ENCODE results near the gene C2CD4B. TPM values are rescaled to one million over a fixed set of nuclear protein-coding genes. Genes with fewer than 3 reads are reported as not detected.

Gene C2CD4B
- total and polyA plus RNA-seq, 10 of the 15 experiments (the other 5 are each of a cell fraction or from before 2014, with no cell fraction given) = not detected

DNA sequence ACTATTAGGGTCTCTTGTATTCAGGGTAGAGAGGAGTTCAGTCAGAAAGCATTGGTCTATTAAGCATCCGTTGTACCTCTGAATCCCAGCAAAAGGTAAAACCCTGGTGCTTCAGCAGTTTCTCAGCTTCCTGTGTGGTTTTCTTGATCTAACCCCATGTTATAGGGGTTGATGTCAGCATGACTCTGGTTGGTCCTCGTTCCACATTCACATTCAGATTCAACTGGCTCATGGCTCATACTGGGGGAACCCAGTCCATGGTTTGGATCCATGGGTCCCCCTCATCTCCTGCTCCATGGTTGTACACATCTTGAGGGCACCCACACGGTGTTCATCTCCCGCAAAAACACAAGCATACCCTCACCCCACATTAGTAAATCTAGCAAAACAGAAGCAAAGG is 47.7 kb upstream of the C2CD4B start:
- CTCF ChIA-PET = interaction anchor here (1.0 kb wide), 1 partner anchor 46 kb away, joined by 3 read pairs; no protein-coding TSS in a partner anchor
- SMC1A ChIA-PET (ENCODE audit: uncharacterized antibody, unreplicated experiment) = no interaction called here
- ATAC-seq = no peak
- 36% methylated on average over 4 of the region's 4 CpGs for WGBS (ENCODE audit: insufficient coverage, insufficient replicate concordance, low lambda C conversion rate, missing lambda C conversion rate)
- Histone ChIP-seq H3K4me2 (ENCODE audit: control insufficient read depth, insufficient read depth) (no peak overlapping the region), H3K79me2 (ENCODE audit: control insufficient read depth, insufficient read depth, low read length) (no peaks in the 10 kb centered on the region), H3K4me3 (no peak overlapping the region), H3K9ac (ENCODE audit: control insufficient read depth, insufficient read depth, low read length) (no peak overlapping the region), H3K27ac (ENCODE audit: control insufficient read depth, insufficient read depth) (no peak overlapping the region), H3K36me3 (ENCODE audit: control insufficient read depth in 2 of 2, insufficient read depth in 2 of 2, low read length in 1 of 2) (no peaks in the 10 kb centered on the region), H2AFZ (ENCODE audit: control insufficient read depth, low read depth, low read length) (no peak overlapping the region), H4K20me1 (ENCODE audit: control insufficient read depth, insufficient read depth) (no peaks in the 10 kb centered on the region), H3K27me3 (replicated peaks in 1 of 2; ENCODE audit: control insufficient read depth in 2 of 2, insufficient read depth in 2 of 2, low read length in 1 of 2) (no peaks in the 10 kb centered on the region), H3K9me3 (replicated peaks; ENCODE audit: control insufficient read depth, insufficient read depth, low read length) (peaks cover 8% of the 10 kb centered on the region; the same call in 1 of the 3 replicates), H3K4me1 (ENCODE audit: control insufficient read depth, insufficient read depth, low read length) (no peaks in the 10 kb centered on the region)
- intact Hi-C loops (cut with micrococcal nuclease; ENCODE audit: unreplicated experiment) = no loop called here
- no peak for TF ChIP-seq RCOR1 (conservative IDR thresholded peaks at IDR 0.05; ENCODE audit: low read depth, low read length)
- TF ChIP-seq SIX5 (IDR thresholded peaks at IDR 0.05; ENCODE audit: low read depth, low read length, severe bottlenecking) = no peak
- TF ChIP-seq SMARCA5 (IDR thresholded peaks at IDR 0.05) = no peak
- in situ Hi-C loops (cut with MboI) = no loop called here
- RAD21 ChIA-PET (ENCODE audit: unreplicated experiment) = interaction anchor here (0.5 kb wide), 1 partner anchor 490 kb away, joined by 3 read pairs; no protein-coding TSS in a partner anchor
- BruUV-seq (replicated peaks) = no TSS peak
- no peak for DNase-seq (ENCODE audit: low read depth, low spot score)
- POLR2A ChIA-PET = no interaction called here
- FAIRE-seq = no peak

DNA sequence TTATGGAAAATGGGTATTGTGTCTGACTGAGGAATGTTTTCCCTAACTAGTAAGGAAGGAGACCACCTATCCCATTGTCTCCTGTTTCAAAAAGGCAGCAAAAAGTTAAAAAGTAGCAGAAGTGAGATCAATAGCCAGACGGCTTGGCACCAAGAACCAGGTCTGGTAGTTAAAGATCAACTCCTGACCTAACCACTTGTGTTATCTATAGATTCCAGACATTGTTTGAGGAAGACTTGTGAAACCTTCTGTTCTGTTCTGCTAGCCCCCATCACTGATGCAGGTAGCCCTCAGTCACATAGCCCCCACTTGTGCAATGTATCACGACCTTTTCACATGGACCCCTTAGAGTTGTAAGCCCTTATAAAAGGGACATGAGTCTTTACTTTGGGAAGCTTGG is 46.3 kb upstream of the C2CD4B start:
- Histone ChIP-seq H3K27me3 (replicated peaks in 1 of 2; ENCODE audit: control insufficient read depth in 2 of 2, insufficient read depth in 2 of 2, low read length in 1 of 2) (no peaks in the 10 kb centered on the region), H3K4me1 (ENCODE audit: control insufficient read depth, insufficient read depth, low read length) (no peaks in the 10 kb centered on the region), H3K4me2 (ENCODE audit: control insufficient read depth, insufficient read depth) (no peak overlapping the region), H4K20me1 (ENCODE audit: control insufficient read depth, insufficient read depth) (no peaks in the 10 kb centered on the region), H3K27ac (ENCODE audit: control insufficient read depth, insufficient read depth) (no peak overlapping the region), H3K9me3 (replicated peaks; ENCODE audit: control insufficient read depth, insufficient read depth, low read length) (peaks cover 3% of the 10 kb centered on the region; the same call in 1 of the 3 replicates), H3K36me3 (ENCODE audit: control insufficient read depth in 2 of 2, insufficient read depth in 2 of 2, low read length in 1 of 2) (no peaks in the 10 kb centered on the region), H3K4me3 (no peak overlapping the region), H3K9ac (ENCODE audit: control insufficient read depth, insufficient read depth, low read length) (no peak overlapping the region), H2AFZ (ENCODE audit: control insufficient read depth, low read depth, low read length) (no peak overlapping the region), H3K79me2 (ENCODE audit: control insufficient read depth, insufficient read depth, low read length) (no peaks in the 10 kb centered on the region)
- SMC1A ChIA-PET (ENCODE audit: uncharacterized antibody, unreplicated experiment) = no interaction called here
- POLR2A ChIA-PET = no interaction called here
- in situ Hi-C loops (cut with MboI) (no loop called here), intact Hi-C loops (cut with micrococcal nuclease; ENCODE audit: unreplicated experiment) (no loop called here)
- RAD21 ChIA-PET (ENCODE audit: unreplicated experiment) = no interaction called here
- ATAC-seq (no peak), DNase-seq (ENCODE audit: low read depth, low spot score) (no peak), FAIRE-seq (no peak)
- 0% methylated on average over 2 of the region's 2 CpGs for WGBS (ENCODE audit: insufficient coverage, insufficient replicate concordance, low lambda C conversion rate, missing lambda C conversion rate)
- CTCF ChIA-PET = interaction anchor here (0.6 kb wide), 2 partner anchors 9 to 16 kb away, joined by 3 read pairs; no protein-coding TSS in a partner anchor
- no TSS peak for BruUV-seq (replicated peaks)
- TF ChIP-seq GABPA (IDR thresholded peaks at IDR 0.05; ENCODE audit: low read depth) (no peak), BCLAF1 (IDR thresholded peaks at IDR 0.05) (no peak), ZNF274 (IDR thresholded peaks at IDR 0.05; ENCODE audit: insufficient read depth, insufficient read length) (no peak), NR2F1 (conservative IDR thresholded peaks at IDR 0.05) (no peak), EZH2 (IDR thresholded peaks at IDR 0.05; ENCODE audit: borderline replicate concordance, control insufficient read depth, low read depth, low read length) (no peak)
- TF ChIP-seq, protein P1, sequence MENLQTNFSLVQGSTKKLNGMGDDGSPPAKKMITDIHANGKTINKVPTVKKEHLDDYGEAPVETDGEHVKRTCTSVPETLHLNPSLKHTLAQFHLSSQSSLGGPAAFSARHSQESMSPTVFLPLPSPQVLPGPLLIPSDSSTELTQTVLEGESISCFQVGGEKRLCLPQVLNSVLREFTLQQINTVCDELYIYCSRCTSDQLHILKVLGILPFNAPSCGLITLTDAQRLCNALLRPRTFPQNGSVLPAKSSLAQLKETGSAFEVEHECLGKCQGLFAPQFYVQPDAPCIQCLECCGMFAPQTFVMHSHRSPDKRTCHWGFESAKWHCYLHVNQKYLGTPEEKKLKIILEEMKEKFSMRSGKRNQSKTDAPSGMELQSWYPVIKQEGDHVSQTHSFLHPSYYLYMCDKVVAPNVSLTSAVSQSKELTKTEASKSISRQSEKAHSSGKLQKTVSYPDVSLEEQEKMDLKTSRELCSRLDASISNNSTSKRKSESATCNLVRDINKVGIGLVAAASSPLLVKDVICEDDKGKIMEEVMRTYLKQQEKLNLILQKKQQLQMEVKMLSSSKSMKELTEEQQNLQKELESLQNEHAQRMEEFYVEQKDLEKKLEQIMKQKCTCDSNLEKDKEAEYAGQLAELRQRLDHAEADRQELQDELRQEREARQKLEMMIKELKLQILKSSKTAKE (IDR thresholded peaks at IDR 0.05; ENCODE audit: low read depth, poor library complexity, severe bottlenecking) = no peak
